ENCODE results near the gene RTN4R. TPM values are rescaled to one million over a fixed set of nuclear protein-coding genes. Genes with fewer than 3 reads are reported as not detected.

RTN4R gene
- total and polyA plus RNA-seq, 5 experiments from 2014 or later, result 4.3 to 5.6 (median 5.0) TPM

DNA sequence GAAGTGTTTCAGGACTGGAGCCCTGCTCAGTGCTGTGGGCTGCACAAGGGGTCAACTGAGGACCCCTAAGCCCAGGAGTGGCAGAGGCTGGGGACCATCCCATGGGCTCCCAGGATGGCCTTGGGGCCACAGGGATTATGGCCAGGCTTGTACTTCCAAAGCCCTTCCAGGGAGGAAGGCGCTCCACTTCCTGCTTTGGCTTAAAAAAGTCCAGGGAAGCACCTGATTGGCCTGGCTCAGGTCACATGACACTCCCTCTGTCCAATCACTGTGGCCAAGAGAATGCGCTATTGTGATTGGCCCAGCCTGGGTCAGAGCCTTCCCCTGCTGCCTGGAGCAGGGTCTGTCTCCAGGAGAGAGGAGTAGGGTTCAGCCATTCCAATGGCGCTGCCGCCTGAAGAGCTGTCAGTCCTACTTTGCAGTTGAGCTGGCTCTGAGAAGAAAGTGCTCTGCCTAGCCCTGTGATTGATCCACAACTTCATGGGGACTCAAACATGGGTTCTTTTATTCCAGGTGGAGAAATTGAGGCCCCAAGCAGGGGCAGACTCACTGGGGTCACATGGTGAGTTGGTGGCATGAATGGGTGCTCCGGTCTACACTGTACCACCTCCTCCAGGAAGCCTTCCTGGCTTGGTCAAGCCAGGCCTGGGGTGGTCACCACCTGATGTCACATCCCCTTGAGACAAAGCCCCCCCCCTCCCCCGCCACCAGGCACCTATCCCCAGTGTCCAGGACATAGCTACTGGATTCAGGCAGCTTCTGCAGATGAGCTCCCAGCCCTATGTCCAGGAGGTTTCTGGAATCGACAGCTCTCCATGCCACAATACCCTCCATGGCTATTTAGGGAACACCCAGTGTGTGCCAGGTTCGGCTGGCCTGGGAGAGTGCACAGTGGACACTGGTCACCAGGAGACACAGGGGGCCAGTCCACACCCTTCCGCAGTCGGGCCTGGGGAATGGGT is 48.2 kb downstream of the RTN4R start:
- POLR2A ChIA-PET, result no interaction called here
- Mint-ChIP-seq H3K4me1 (peaks cover 0 to 3% (median 0%) of the 10 kb centered on the region in 4 donors), H3K4me3 (no peak overlapping the region), H3K36me3 (no peaks in the 10 kb centered on the region), H3K27ac (no peak overlapping the region), H3K27me3 (no peaks in the 10 kb centered on the region), H3K9me3 (no peaks in the 10 kb centered on the region)
- DNase-seq, result no peak
- no peak for ATAC-seq

DNA sequence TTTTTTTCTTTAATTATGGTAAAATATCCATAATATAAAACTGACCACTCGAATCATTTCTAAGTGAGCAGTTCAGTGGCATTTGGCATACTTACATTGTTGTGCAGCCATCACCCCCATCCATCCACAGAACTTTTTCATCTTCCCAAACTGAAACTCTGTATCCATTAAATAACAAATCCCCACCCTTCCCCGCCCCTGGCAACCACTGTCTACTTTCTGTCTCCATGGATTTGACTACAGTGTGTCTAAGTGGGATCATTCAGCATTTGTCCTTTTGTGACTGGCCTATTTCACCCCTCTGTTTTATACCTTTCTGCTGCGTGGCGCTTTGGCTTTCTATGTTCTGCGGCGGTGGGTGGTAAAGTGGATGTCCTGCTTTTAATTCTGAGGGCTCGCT is 49.1 kb downstream of the RTN4R start:
- no peaks in the 10 kb centered on the region for H3K36me3 Mint-ChIP-seq
- no peak for DNase-seq
- peaks cover 0 to 9% (median 1%) of the 10 kb centered on the region in 4 donors for H3K4me1 Mint-ChIP-seq
- POLR2A ChIA-PET, result no interaction called here
- H3K27ac Mint-ChIP-seq, result no peak overlapping the region
- H3K27me3 Mint-ChIP-seq, result no peaks in the 10 kb centered on the region
- no peaks in the 10 kb centered on the region for H3K9me3 Mint-ChIP-seq
- no peak for ATAC-seq
- H3K4me3 Mint-ChIP-seq, result no peak overlapping the region

DNA sequence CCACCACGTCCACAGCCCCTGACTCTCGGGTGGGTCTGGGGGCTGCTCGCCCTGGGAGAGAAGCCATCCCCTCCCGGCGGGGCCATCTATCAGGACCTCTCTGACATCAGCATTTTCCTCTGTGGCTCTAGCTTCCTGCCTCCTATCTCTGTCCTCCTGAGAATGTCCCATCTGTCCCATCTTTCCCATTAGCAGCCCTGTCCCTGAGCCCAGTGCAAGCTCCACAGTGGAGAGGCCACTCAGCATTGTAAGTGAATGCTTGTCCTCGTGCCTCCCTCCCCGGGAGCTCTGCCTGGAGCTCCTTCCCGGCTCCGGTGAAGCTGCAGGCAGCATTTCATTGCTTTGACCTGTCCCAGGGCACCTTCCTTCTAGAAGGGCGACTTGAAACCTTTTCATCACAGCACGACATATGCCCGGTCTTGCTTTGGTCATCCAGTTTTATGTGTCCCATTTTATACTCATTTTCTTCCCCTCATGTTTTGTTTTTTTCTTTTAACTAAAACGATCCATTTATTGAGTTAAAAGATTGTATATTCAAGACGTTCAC is 49.7 kb downstream of the RTN4R start:
- Mint-ChIP-seq H3K9me3 (no peaks in the 10 kb centered on the region), H3K27ac (no peak overlapping the region), H3K36me3 (no peaks in the 10 kb centered on the region), H3K27me3 (no peaks in the 10 kb centered on the region), H3K4me1 (peaks cover 0 to 9% (median 2%) of the 10 kb centered on the region in 4 donors), H3K4me3 (no peak overlapping the region)
- ATAC-seq (no peak), DNase-seq (no peak)
- POLR2A ChIA-PET, result interaction anchor here (1.3 kb wide), 1 partner anchor 10 kb away, joined by 5 read pairs; no protein-coding TSS in a partner anchor

DNA sequence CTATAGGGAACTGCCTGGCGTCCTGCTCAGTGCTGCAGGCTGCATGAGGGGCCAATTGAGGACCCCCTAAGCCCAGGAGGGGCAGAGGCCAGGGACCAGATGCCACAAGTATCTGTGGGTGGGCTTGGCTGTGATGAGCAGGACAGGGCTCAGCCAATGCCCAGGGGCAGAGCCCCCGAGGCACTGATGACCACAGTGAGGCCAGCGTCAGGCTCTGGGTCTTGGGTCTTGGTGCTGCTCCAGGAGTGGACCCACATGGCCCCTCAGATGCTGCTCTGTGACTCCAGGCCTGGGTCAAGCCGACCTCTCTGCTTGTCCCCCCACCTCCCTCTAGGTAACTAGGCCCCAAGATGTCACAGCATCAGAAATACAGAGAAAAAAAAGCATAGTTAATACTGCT is 50.6 kb downstream of the RTN4R start:
- ATAC-seq (no peak), DNase-seq (no peak)
- no peak overlapping the region for H3K27ac Mint-ChIP-seq
- no peak overlapping the region for H3K4me3 Mint-ChIP-seq
- H3K36me3 Mint-ChIP-seq, result no peaks in the 10 kb centered on the region
- no peaks in the 10 kb centered on the region for H3K9me3 Mint-ChIP-seq
- no peaks in the 10 kb centered on the region for H3K27me3 Mint-ChIP-seq
- peaks cover 2 to 12% (median 5%) of the 10 kb centered on the region in 4 donors for H3K4me1 Mint-ChIP-seq
- POLR2A ChIA-PET, result interaction anchor here (1.3 kb wide), 1 partner anchor 11 kb away, joined by 5 read pairs; no protein-coding TSS in a partner anchor

DNA sequence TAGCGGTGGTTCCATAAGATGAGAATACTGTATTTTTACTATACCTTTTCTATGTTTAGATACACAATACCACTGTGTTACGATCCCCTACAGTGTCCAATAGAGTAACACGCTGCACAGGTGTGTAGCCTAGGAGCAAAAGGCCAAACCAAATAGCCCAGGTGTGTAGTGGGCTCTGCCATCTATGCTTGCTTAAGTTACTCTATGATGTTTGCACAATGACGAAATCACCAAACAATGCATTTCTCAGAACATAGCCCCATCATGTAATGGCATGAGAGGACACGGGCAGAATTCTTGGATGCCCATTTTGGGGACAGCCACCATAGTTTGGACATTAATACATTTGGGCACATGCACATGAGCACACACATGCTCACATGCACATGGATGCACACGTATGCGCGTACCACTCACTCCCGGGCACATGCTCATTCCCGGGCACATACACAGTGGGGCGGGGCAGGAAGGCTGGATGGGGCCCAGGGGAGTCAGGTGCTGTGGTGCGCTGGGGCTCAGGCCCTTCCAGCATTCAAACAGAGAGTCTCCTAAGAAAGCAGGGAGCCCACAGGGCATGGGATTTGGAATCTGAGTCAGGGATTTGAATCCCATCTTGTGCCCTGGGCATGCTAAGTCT is 51.1 kb downstream of the RTN4R start:
- H3K27ac Mint-ChIP-seq, result peak overlapping the region in 1 of 10 donors; percentile 4
- POLR2A ChIA-PET, result no interaction called here
- H3K4me3 Mint-ChIP-seq, result no peak overlapping the region
- no peak for DNase-seq
- H3K4me1 Mint-ChIP-seq, result peaks cover 2 to 15% (median 10%) of the 10 kb centered on the region in 4 donors
- H3K27me3 Mint-ChIP-seq, result no peaks in the 10 kb centered on the region
- no peaks in the 10 kb centered on the region for H3K9me3 Mint-ChIP-seq
- no peaks in the 10 kb centered on the region for H3K36me3 Mint-ChIP-seq
- ATAC-seq, result no peak

DNA sequence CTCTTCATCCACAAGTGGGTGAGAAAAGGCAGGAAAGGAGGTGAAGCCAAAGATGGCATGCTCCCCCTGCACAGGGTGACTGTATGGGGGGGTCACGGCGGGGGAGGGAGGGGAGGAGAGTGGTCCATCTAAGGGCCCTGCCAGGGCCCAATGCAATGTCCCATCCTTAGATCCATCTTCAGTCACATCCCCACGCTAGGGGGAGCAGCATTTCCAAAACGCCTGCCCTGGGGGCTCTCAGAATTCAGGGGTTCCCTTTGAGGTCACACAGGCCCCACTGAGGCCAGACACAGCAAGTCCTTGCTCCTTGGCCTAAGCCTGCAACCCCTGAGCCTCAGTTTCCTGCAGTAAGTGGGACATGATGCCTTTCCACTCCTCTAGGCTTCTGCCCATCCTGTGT is 52.4 kb downstream of the RTN4R start:
- Mint-ChIP-seq H3K36me3 (no peaks in the 10 kb centered on the region), H3K4me1 (peaks cover 2 to 15% (median 10%) of the 10 kb centered on the region in 4 donors), H3K9me3 (no peaks in the 10 kb centered on the region), H3K27ac (peak overlapping the region in 2 of 10 donors; percentile 58 to 60), H3K27me3 (no peaks in the 10 kb centered on the region), H3K4me3 (no peak overlapping the region)
- DNase-seq, result no peak
- no peak for ATAC-seq
- POLR2A ChIA-PET, result interaction anchor here (1.6 kb wide), 1 partner anchor 11 kb away, joined by 5 read pairs; no protein-coding TSS in a partner anchor

DNA sequence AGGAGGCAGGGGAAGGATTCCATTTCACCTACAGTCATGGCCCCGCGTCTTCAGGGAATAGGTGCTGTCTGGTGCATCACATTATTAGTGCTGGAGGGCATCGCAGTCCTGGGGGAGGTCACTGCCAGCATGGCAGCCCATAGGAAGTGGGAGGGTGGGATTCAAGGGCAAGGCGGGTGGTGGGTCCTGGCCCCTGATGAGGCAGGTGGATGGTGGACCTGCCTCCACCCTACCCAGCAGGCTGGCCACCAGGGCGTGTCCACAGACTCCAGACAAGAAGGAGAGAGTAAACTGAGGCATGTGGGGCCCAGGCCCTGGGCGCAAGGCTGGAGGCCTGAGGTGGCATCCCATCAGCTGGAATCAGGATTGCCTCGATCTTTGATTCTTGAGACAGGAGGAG is 53.3 kb downstream of the RTN4R start:
- ATAC-seq, result no peak
- Mint-ChIP-seq H3K36me3 (no peaks in the 10 kb centered on the region), H3K27ac (peak overlapping the region in 1 of 10 donors; percentile 72), H3K9me3 (no peaks in the 10 kb centered on the region), H3K4me3 (no peak overlapping the region), H3K4me1 (peaks cover 2 to 20% (median 11%) of the 10 kb centered on the region in 4 donors), H3K27me3 (no peaks in the 10 kb centered on the region)
- POLR2A ChIA-PET, result interaction anchor here (1.6 kb wide), 1 partner anchor 11 kb away, joined by 5 read pairs; no protein-coding TSS in a partner anchor
- DNase-seq, result no peak

DNA sequence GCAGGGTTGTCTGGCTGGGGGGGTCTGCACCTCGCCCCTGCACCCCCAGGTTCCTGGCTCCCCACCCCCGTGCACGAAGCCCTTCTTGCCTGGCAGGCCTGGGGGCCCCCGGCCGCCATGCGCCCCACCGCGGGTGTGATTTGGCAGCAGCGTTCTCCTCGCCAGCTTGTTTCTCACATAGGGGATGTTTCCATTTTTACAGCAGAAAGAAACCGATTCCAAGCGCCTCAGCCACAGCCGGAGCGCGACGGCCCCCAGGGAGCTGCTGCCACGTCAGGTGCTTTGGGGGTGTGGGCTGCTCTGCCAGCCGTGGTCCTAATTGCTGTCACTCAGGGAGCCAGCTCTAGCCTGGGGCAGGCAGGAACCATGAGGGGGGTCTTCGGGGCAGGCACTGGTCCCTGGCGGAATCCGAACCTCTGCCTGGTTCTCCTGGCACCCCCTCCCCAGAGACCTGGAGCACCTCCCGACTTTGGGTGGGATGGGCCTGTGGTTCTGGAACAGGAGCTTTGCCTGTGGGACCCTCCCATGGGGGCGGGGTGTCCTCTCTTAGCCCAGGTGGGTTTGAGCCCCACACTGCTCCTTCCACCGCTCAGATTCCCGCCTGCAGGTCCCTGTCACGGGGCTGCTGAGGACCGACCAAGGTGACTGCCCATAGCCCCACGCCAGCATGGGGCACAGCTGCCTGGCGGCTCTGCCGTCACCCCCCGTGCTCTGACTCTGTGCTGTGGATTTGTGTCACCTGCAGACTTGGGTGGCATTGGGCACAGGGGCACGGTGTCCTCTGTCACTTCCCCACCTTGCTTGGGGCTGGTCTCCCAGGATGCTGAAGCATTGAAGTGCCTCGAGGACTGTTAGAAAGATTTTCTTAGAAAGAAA is 54.0 kb downstream of the RTN4R start:
- Mint-ChIP-seq H3K4me1 (peaks cover 2 to 20% (median 11%) of the 10 kb centered on the region in 4 donors), H3K27me3 (no peaks in the 10 kb centered on the region), H3K36me3 (no peaks in the 10 kb centered on the region), H3K27ac (peak overlapping the region in 2 of 10 donors; percentile 52 to 72), H3K9me3 (no peaks in the 10 kb centered on the region), H3K4me3 (no peak overlapping the region)
- POLR2A ChIA-PET, result interaction anchor here (0.9 kb wide), 1 partner anchor 10 kb away, joined by 4 read pairs; no protein-coding TSS in a partner anchor
- ATAC-seq (no peak), DNase-seq (no peak)

DNA sequence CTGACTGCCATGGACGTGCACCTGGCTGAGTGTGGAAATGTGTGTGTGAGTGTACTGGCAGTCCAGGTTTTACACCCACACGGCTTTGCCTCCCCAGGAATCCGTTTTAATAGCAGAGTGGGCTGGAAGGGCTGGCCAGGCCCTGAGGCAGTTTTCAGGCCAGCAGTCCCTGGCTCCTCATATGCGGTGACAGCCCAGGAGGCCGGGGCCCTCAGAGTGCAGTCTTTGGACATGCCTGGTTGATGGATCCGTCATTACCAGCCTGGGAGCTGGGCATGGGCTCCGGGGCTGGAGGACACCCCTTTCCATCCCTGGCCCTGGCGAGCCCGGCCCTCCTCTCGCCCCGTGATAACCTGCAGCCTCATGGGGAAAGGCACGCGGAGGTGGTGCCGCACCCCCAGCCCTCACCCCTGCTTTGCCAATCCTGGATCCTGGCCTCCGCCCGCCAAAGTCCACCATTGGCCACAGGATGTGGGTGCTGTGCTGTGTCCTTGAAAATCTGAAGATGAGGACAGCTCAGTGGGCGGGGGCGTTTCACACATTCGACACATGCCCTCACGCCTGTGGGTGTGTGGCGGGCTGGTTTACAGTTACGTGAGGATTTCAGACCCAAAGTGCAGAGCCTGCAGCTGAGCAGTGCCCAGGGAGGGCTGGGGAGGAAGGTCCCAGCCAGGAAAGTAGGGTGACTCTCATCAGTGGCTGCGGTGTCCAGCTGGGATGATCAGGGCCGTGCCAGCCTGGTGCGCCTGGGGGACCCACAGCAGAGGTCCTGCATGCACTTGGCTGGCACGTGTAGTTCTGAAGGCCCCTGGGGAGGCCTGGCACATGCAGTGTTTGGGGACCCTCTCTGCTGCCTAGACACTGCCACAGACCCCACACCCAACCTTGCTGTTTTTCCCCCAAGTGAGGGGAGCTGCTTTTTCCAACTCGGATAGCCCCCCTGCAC is 55.1 kb downstream of the RTN4R start:
- DNase-seq (no peak), ATAC-seq (no peak)
- Mint-ChIP-seq H3K27me3 (no peaks in the 10 kb centered on the region), H3K36me3 (no peaks in the 10 kb centered on the region), H3K9me3 (no peaks in the 10 kb centered on the region), H3K4me3 (peak overlapping the region in 1 of 10 donors; percentile 16), H3K27ac (peak overlapping the region in 6 of 10 donors; percentile 22 to 88 (median 64)), H3K4me1 (peaks cover 3 to 27% (median 16%) of the 10 kb centered on the region in 4 donors)
- POLR2A ChIA-PET, result interaction anchor here (0.9 to 1.2 kb wide), 3 partner anchors 11 to 25 kb away, joined by 3 to 4 read pairs (median 3); no protein-coding TSS in a partner anchor

DNA sequence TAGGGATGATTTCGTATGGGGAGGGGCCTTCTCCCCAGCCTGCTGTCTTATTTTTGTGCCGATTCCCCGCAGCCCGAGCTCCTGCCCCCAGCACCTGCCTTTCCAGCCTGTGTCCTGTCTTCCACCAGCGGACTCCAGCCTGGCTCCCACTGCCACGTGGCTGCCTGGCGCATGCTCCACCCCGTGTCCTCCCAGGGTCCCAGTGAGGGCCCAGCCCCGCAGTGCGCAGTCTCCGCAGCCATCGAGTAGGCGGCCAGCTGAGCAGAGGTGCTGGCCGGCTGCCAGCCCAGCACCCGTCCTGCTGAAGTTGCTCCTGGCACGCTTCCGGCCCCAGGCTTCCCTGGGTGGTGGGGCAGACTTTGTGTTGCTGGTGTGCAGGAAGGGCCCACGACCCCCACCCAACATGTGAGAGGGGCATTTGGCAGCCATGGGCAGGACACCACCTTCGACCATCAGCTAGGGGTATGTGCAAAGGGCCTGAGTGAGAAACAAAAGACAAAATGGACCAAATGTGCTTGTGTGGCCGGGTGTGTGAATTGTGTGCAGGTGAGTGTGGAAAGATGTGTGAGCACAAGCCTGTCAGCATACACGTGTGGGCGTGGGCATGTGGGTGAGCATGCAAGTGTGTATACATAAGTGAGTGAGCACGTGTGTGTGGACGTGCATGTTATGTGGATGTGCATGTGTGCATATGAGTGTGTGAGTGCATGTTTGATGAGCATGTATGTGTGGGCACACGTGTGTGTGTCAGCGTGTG is 55.9 kb downstream of the RTN4R start:
- peaks cover 9 to 34% (median 24%) of the 10 kb centered on the region in 4 donors for H3K4me1 Mint-ChIP-seq
- POLR2A ChIA-PET, result interaction anchor here (1.2 kb wide), 2 partner anchors 12 to 26 kb away, joined by 3 read pairs; no protein-coding TSS in a partner anchor
- no peak for DNase-seq
- no peaks in the 10 kb centered on the region for H3K36me3 Mint-ChIP-seq
- peak overlapping the region in 7 of 10 donors; percentile 9 to 88 (median 57) for H3K27ac Mint-ChIP-seq
- ATAC-seq, result no peak
- peak overlapping the region in 1 of 10 donors; percentile 16 for H3K4me3 Mint-ChIP-seq
- no peaks in the 10 kb centered on the region for H3K9me3 Mint-ChIP-seq
- no peaks in the 10 kb centered on the region for H3K27me3 Mint-ChIP-seq
